PC-3 (cell line): Measurements from ENCODE around the gene MED19.

ENCODE experiments used
- CTCF ChIP-seq: fragments of 300-600 bp; sonication (generic); conservative IDR thresholded peaks from 2 replicates; pipeline ENCODE4 v1.5.1; 2017; ENCODE audit warnings: antibody characterized with exemption, low read depth, mild to moderate bottlenecking, low read length
- EZH2 ChIP-seq: fragments of 300-600 bp; sonication (generic); IDR thresholded peaks from one replicate; pipeline ENCODE4 v1.6.1; 2017; ENCODE audit warnings: antibody characterized with exemption, mild to moderate bottlenecking, low read length; ENCODE audit not compliant: unreplicated experiment

GRCh38 chr11:57746920-57747319 is 34.9 kb upstream of the MED19 start:
- no peak for TF ChIP-seq EZH2
- no peak for TF ChIP-seq CTCF
